HepG2 (cell line): ENCODE measurements around the gene CGREF1. TPM values are rescaled to one million over a fixed set of nuclear protein-coding genes. Genes with fewer than 3 reads are reported as not detected.

Experiments
- CCDC6 ChIP-seq: sonication (generic); formaldehyde crosslinking; IDR thresholded peaks from 2 replicates; pipeline ENCODE4 v1.8.1; 2022; ENCODE audit warnings: mild to moderate bottlenecking, missing genetic modification reagents, moderate library complexity
- CHD2 ChIP-seq: IDR thresholded peaks from 2 replicates; pipeline ENCODE4 v1.6.1; 2011; ENCODE audit warnings: low read depth, low read length, improper control_type of control experiment
- HOXD1 ChIP-seq: sonication (generic); formaldehyde crosslinking; IDR thresholded peaks from 2 replicates; pipeline ENCODE4 v1.5.0; 2020; ENCODE audit warnings: missing genetic modification reagents
- NBN ChIP-seq: fragments of 450-650 bp; conservative IDR thresholded peaks from 2 replicates; pipeline ENCODE4 v1.6.1; 2017
- PAF1 ChIP-seq: IDR thresholded peaks from 2 replicates; pipeline ENCODE4 v1.6.1; 2016; ENCODE audit warnings: missing genetic modification reagents, missing compliant biosample characterization
- POLR2G ChIP-seq: fragments of 200-400 bp; formaldehyde crosslinking; IDR thresholded peaks from 2 replicates; pipeline ENCODE4 v1.6.1; 2018; ENCODE audit warnings: mild to moderate bottlenecking, low read depth, low read length, moderate library complexity
- TCF7 ChIP-seq: sonication (generic); IDR thresholded peaks from 2 replicates; pipeline ENCODE4 v1.6.1; 2016; ENCODE audit warnings: antibody characterized with exemption, low read depth
- THYN1 ChIP-seq: sonication (generic); formaldehyde crosslinking; IDR thresholded peaks from 2 replicates; pipeline ENCODE4 v1.8.1; 2023; ENCODE audit warnings: low read depth, mild to moderate bottlenecking, moderate library complexity, missing genetic modification reagents, borderline replicate concordance
- U2AF2 ChIP-seq: fragments of 200-400 bp; formaldehyde crosslinking; IDR thresholded peaks from 2 replicates; pipeline ENCODE4 v1.6.1; 2017; ENCODE audit warnings: low read depth, mild to moderate bottlenecking, low read length
- YEATS2 ChIP-seq: sonication (generic); formaldehyde crosslinking; IDR thresholded peaks from 2 replicates; pipeline ENCODE4 v1.4.0; 2020; ENCODE audit warnings: missing genetic modification reagents, borderline replicate concordance
- ZBTB1 ChIP-seq: sonication (generic); formaldehyde crosslinking; IDR thresholded peaks from 2 replicates; pipeline ENCODE4 v1.4.0; 2020; ENCODE audit warnings: missing genetic modification reagents, borderline replicate concordance
- ZNF121 ChIP-seq: sonication (generic); formaldehyde crosslinking; IDR thresholded peaks from 2 replicates; pipeline ENCODE4 v1.5.0; 2020; ENCODE audit warnings: mild to moderate bottlenecking, missing genetic modification reagents
- ZNF496 ChIP-seq: sonication (generic); formaldehyde crosslinking; IDR thresholded peaks from 2 replicates; pipeline ENCODE4 v1.8.1; 2023; ENCODE audit warnings: mild to moderate bottlenecking, moderate library complexity, missing genetic modification reagents; ENCODE audit not compliant: insufficient replicate concordance
- ZNF530 ChIP-seq: sonication (generic); formaldehyde crosslinking; IDR thresholded peaks from 2 replicates; pipeline ENCODE4 v1.5.0; 2020; ENCODE audit warnings: low read depth, mild to moderate bottlenecking, missing genetic modification reagents
- ZNF563 ChIP-seq: sonication (generic); formaldehyde crosslinking; IDR thresholded peaks from 2 replicates; pipeline ENCODE4 v1.8.0; 2022; ENCODE audit warnings: mild to moderate bottlenecking, moderate library complexity, missing genetic modification reagents
- ZNF83 ChIP-seq: sonication (generic); formaldehyde crosslinking; IDR thresholded peaks from 2 replicates; pipeline ENCODE4 v1.4.0; 2020; ENCODE audit warnings: missing genetic modification reagents, mild to moderate bottlenecking, borderline replicate concordance
- polyA plus RNA-seq, 8 experiments: library from polyadenylated mRNA; depleted of rRNA in 3 of 8; stranded (reverse) in 7 of 8; unstranded in 1 of 8; fragments of >200 nt; fragmentation: Illumina TruSeq in 4 of 8; extraction: Trizol in 4 of 8; gene quantifications; 2 replicates each; pipeline versions ENCODE4 v1.2.1 to v1.2.3, GENCODE V29; 2011 to 2016; ENCODE audit warnings: low read depth in 4 of 8, missing spikeins in 1 of 8, mixed read lengths in 1 of 8; ENCODE audit not compliant: insufficient read depth in 1 of 8
- total RNA-seq, 5 experiments: library from RNA; depleted of rRNA; stranded (reverse); fragments of >200 nt; fragmentation: Illumina TruSeq; extraction: Trizol; gene quantifications; 2 replicates each; pipeline ENCODE4 v1.2.3, GENCODE V29; 2016; ENCODE audit warnings: low read depth in 1 of 5
- TF ChIP-seq, protein P1 (sequence below): IDR thresholded peaks from 2 replicates; pipeline ENCODE4 v1.6.1; 2016
- TF ChIP-seq, protein P2 (sequence below): sonication (generic); formaldehyde crosslinking; IDR thresholded peaks from 2 replicates; pipeline ENCODE4 v1.9.0; 2021; ENCODE audit warnings: missing genetic modification reagents, mild to moderate bottlenecking, borderline replicate concordance
- TF ChIP-seq, protein P3 (sequence below): sonication (generic); IDR thresholded peaks from 2 replicates; pipeline ENCODE4 v1.6.1; 2016; ENCODE audit warnings: low read depth, borderline replicate concordance
- TF ChIP-seq, protein P4 (sequence below): sonication (generic); formaldehyde crosslinking; IDR thresholded peaks from 2 replicates; pipeline ENCODE4 v1.8.1; 2022; ENCODE audit warnings: mild to moderate bottlenecking, missing genetic modification reagents
- TF ChIP-seq, protein P5 (sequence below), 2 experiments: sonication (generic) in 1 of 2; formaldehyde crosslinking in 1 of 2; IDR thresholded peaks; 2 replicates each; pipeline versions ENCODE4 v1.5.1 to v1.6.1; 2011 to 2020; ENCODE audit warnings: borderline replicate concordance in 1 of 2, low read depth in 1 of 2, low read length in 1 of 2, mild to moderate bottlenecking in 1 of 2, missing genetic modification reagents in 1 of 2, moderate library complexity in 1 of 2

The CGREF1 gene
- total and polyA plus RNA-seq, 2 of the 13 experiments (the other 11 are each of a cell fraction or from before 2014, with no cell fraction given), result 13.9 to 23.4 TPM

DNA sequence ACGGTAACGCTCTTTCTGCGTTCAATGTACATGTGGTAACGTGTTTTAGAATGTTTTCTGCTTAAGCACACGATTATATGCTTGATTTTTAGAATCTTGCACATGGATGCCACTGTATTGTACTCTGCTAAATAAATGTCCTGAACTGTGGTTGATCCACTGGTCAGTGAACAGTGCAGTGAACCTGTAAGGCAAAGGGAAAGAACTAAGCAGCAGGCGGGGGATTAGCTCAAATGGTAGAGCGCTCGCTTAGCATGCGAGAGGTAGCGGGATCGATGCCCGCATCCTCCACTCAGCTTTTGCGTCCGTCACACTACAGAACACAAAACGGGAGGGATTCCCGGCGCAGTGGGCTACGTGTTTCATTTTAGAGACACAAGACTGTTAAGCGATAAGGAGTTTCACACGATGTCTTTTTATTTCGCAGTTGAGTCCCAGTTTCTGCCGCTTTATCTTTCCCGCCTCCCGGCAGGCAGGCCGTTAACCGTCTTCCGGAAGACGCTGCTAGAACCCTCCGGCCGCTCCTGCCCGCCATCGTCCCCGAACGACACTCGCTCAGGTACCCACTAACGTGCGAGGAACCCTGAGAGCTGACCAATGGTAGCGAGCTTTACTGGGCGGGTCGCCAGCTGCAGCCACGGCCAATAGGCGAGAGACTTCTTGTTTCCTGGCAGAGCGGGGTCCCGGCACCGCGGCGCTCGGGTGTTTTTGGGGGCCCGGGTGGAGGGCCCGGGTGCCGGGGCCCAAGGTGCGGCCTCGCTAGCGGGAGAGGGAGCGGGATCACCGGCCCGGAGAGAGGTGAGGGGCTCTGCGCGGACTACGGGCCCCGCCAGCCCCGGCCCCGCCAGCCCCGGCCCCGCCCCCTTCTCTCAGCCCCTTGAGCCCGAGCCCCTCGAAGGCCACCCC, 67.7 kb downstream of the CGREF1 start, which contains the start of gene AGBL5 (continued):
- peak; percentile 82 for TF ChIP-seq YEATS2 (CRISPR knock-in tag)
- TF ChIP-seq PAF1 (CRISPR knock-in tag), result 0 out of 2 replicates have a peak, but pooled peaks have one; percentile 49
- TF ChIP-seq CCDC6 (CRISPR knock-in tag), result peak; percentile 97
- TF ChIP-seq ZNF563, result peak; percentile 81; the same call in 1 of the 2 replicates
- TF ChIP-seq, protein P1, sequence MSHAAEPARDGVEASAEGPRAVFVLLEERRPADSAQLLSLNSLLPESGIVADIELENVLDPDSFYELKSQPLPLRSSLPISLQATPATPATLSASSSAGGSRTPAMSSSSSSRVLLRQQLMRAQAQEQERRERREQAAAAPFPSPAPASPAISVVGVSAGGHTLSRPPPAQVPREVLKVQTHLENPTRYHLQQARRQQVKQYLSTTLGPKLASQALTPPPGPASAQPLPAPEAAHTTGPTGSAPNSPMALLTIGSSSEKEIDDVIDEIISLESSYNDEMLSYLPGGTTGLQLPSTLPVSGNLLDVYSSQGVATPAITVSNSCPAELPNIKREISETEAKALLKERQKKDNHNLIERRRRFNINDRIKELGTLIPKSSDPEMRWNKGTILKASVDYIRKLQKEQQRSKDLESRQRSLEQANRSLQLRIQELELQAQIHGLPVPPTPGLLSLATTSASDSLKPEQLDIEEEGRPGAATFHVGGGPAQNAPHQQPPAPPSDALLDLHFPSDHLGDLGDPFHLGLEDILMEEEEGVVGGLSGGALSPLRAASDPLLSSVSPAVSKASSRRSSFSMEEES (CRISPR knock-in tag), result peak; percentile 84
- TF ChIP-seq CHD2, result no peak
- TF ChIP-seq ZNF530 (CRISPR knock-in tag), result peak; percentile 89; the same call in 1 of the 2 replicates
- peak; percentile 88; the same call in 1 of the 2 replicates for TF ChIP-seq HOXD1 (CRISPR knock-in tag)
- TF ChIP-seq U2AF2, result no peak
- TF ChIP-seq, protein P2, sequence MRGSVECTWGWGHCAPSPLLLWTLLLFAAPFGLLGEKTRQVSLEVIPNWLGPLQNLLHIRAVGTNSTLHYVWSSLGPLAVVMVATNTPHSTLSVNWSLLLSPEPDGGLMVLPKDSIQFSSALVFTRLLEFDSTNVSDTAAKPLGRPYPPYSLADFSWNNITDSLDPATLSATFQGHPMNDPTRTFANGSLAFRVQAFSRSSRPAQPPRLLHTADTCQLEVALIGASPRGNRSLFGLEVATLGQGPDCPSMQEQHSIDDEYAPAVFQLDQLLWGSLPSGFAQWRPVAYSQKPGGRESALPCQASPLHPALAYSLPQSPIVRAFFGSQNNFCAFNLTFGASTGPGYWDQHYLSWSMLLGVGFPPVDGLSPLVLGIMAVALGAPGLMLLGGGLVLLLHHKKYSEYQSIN (CRISPR knock-in tag), result peak; percentile 75; the same call in 1 of the 2 replicates
- no peak for TF ChIP-seq NBN
- 0 out of 2 replicates have a peak, but pooled peaks have one; percentile 34 for TF ChIP-seq THYN1
- TF ChIP-seq TCF7, result no peak
- TF ChIP-seq, protein P3, sequence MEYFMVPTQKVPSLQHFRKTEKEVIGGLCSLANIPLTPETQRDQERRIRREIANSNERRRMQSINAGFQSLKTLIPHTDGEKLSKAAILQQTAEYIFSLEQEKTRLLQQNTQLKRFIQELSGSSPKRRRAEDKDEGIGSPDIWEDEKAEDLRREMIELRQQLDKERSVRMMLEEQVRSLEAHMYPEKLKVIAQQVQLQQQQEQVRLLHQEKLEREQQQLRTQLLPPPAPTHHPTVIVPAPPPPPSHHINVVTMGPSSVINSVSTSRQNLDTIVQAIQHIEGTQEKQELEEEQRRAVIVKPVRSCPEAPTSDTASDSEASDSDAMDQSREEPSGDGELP, result peak; percentile 45; the same call in 1 of the 2 replicates
- TF ChIP-seq POLR2G, result peak; percentile 86
- no peak for TF ChIP-seq ZBTB1 (CRISPR knock-in tag)
- no peak for TF ChIP-seq ZNF496 (CRISPR knock-in tag)
- TF ChIP-seq, protein P4, sequence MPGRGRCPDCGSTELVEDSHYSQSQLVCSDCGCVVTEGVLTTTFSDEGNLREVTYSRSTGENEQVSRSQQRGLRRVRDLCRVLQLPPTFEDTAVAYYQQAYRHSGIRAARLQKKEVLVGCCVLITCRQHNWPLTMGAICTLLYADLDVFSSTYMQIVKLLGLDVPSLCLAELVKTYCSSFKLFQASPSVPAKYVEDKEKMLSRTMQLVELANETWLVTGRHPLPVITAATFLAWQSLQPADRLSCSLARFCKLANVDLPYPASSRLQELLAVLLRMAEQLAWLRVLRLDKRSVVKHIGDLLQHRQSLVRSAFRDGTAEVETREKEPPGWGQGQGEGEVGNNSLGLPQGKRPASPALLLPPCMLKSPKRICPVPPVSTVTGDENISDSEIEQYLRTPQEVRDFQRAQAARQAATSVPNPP (CRISPR knock-in tag), result peak; percentile 97
- TF ChIP-seq, protein P5, sequence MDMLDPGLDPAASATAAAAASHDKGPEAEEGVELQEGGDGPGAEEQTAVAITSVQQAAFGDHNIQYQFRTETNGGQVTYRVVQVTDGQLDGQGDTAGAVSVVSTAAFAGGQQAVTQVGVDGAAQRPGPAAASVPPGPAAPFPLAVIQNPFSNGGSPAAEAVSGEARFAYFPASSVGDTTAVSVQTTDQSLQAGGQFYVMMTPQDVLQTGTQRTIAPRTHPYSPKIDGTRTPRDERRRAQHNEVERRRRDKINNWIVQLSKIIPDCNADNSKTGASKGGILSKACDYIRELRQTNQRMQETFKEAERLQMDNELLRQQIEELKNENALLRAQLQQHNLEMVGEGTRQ (IDR thresholded peaks at IDR 0.05; ENCODE audit: low read depth, low read length), result no peak
- TF ChIP-seq, protein P5 (CRISPR knock-in tag; IDR thresholded peaks at IDR 0.05; ENCODE audit: borderline replicate concordance), result no peak
- TF ChIP-seq ZNF121 (CRISPR knock-in tag), result peak; percentile 22; the same call in 1 of the 2 replicates
- TF ChIP-seq ZNF83, result no peak; the same call in 1 of the 2 replicates
